OCI-LY1 (cell line): ENCODE results near the gene MLLT3.

ENCODE experiments used
- CTCF ChIP-seq: fragments of 200-600 bp; sonication (generic), shearing (Covaris generic); IDR thresholded peaks from 2 replicates; pipeline ENCODE4 v1.5.1; 2017; ENCODE audit warnings: mild to moderate bottlenecking, antibody characterized with exemption, low read length, moderate library complexity, mixed read lengths
- EZH2 ChIP-seq: fragments of 200-600 bp; sonication (generic), shearing (Covaris generic); IDR thresholded peaks from 2 replicates; pipeline ENCODE4 v1.8.0; 2017; ENCODE audit warnings: borderline replicate concordance, mixed run types, mild to moderate bottlenecking, antibody characterized with exemption, low read length, moderate library complexity, mixed read lengths

- no peak for TF ChIP-seq CTCF
- no peak for TF ChIP-seq EZH2
These were observed 203.8 kb downstream of the MLLT3 start for GRCh38 chr9:20418485-20418884.
